Measurements from ENCODE around the gene TMEM52B. TPM values are rescaled to one million over a fixed set of nuclear protein-coding genes. Genes with fewer than 3 reads are reported as not detected.

The TMEM52B gene
- total RNA-seq = not detected

GRCh38 chr12:10178821-10179220, at the start of gene TMEM52B:
Gene TMEM52B (plus strand): TSS chr12:10179032. CDS start chr12:10179575, 543 bp downstream.
- Histone ChIP-seq H3K9me3 (no peaks in the 10 kb centered on the region), H3K27ac (no peak within 1 kb of the TSS), H3K36me3 (no peaks in the 10 kb centered on the region), H3K27me3 (peaks cover 0 to 5% (median 0%) of the 10 kb centered on the region in 4 donors), H3K4me3 (no peak within 1 kb of the TSS), H3K4me1 (peaks cover 4 to 50% (median 19%) of the 10 kb centered on the region in 3 donors)
- WGBS, 2 donors = 61 to 65% methylated on average over 4 of the region's 4 CpGs
- TF ChIP-seq CTCF (IDR thresholded peaks at IDR 0.05) (no peak), POLR2A (IDR thresholded peaks at IDR 0.05) (no peak)
- no peak for DNase-seq
- intact Hi-C loops (cut with DNase I) = no loop called here

GRCh38 chr12:10130042-10130441, 48.8 kb upstream of the TMEM52B start, which contains the start of gene CLEC7A:
Gene CLEC7A (minus strand): TSS chr12:10130199. CDS start chr12:10130082, 117 bp downstream.
- peak within 1 kb of the TSS; percentile 33 to 60 (median 34) for H3K4me3 ChIP-seq
- WGBS, 2 donors = 23 to 31% methylated on average over 1 of the region's 1 CpG
- TF ChIP-seq POLR2A (IDR thresholded peaks at IDR 0.05) (peak in 1 of 4 donors; percentile 38), CTCF (IDR thresholded peaks at IDR 0.05) (no peak)

GRCh38 chr12:10131111-10131690, 47.6 kb upstream of the TMEM52B start:
- Histone ChIP-seq H3K4me3 (no peak overlapping the region), H3K27me3 (no peaks in the 10 kb centered on the region), H3K4me1 (peaks cover 0 to 51% (median 12%) of the 10 kb centered on the region in 3 donors), H3K36me3 (no peaks in the 10 kb centered on the region), H3K9me3 (no peaks in the 10 kb centered on the region), H3K27ac (peak overlapping the region; percentile 72 to 85 (median 80))
- DNase-seq = no peak
- 51 to 58% methylated on average over 2 of the region's 2 CpGs for WGBS, 2 donors
- intact Hi-C loops (cut with DNase I) = no loop called here
- no peak for TF ChIP-seq POLR2A (IDR thresholded peaks at IDR 0.05)
- TF ChIP-seq CTCF (IDR thresholded peaks at IDR 0.05) = no peak

More at GRCh38 chr12:10130042-10130441, 48.8 kb upstream of the TMEM52B start, which contains the start of gene CLEC7A:
- no peaks in the 10 kb centered on the region for H3K27me3 ChIP-seq
- peak within 1 kb of the TSS; percentile 72 to 85 (median 80) for H3K27ac ChIP-seq
- intact Hi-C loops (cut with DNase I) = no loop called here
- peaks cover 0 to 47% (median 12%) of the 10 kb centered on the region in 3 donors for H3K4me1 ChIP-seq
- no peak for DNase-seq
- no peaks in the 10 kb centered on the region for H3K36me3 ChIP-seq
- no peaks in the 10 kb centered on the region for H3K9me3 ChIP-seq

GRCh38 chr12:10132850-10133370, 45.9 kb upstream of the TMEM52B start:
- no peak for DNase-seq
- 69 to 76% methylated on average over 6 of the region's 6 CpGs for WGBS, 2 donors
- H3K4me3 ChIP-seq = no peak overlapping the region
- no peaks in the 10 kb centered on the region for H3K9me3 ChIP-seq
- peak overlapping the region in 1 of 4 donors; percentile 30 for H3K27ac ChIP-seq
- intact Hi-C loops (cut with DNase I) = no loop called here
- TF ChIP-seq POLR2A (IDR thresholded peaks at IDR 0.05) (no peak), CTCF (IDR thresholded peaks at IDR 0.05) (no peak)
- H3K27me3 ChIP-seq = no peaks in the 10 kb centered on the region
- H3K4me1 ChIP-seq = peaks cover 0 to 57% (median 12%) of the 10 kb centered on the region in 3 donors
- H3K36me3 ChIP-seq = no peaks in the 10 kb centered on the region

GRCh38 chr12:10135126-10135525, 43.7 kb upstream of the TMEM52B start:
- no peak overlapping the region for H3K4me3 ChIP-seq
- H3K9me3 ChIP-seq = no peaks in the 10 kb centered on the region
- TF ChIP-seq POLR2A (IDR thresholded peaks at IDR 0.05) = no peak
- no peak for TF ChIP-seq CTCF (IDR thresholded peaks at IDR 0.05)
- WGBS, 2 donors = 37 to 70% methylated on average over 4 of the region's 4 CpGs
- DNase-seq = no peak
- intact Hi-C loops (cut with DNase I) = loop anchor here (5.0 kb wide), 1 partner anchor 103 kb away; the partner anchor contains the start of gene CLEC9A
- no peaks in the 10 kb centered on the region for H3K36me3 ChIP-seq
- no peak overlapping the region for H3K27ac ChIP-seq
- H3K4me1 ChIP-seq = peaks cover 0 to 39% (median 12%) of the 10 kb centered on the region in 3 donors
- no peaks in the 10 kb centered on the region for H3K27me3 ChIP-seq

All from esophagus squamous epithelium (tissue), 5 donors.